ENCODE data around the gene ST7.

Gene ST7

DNA sequence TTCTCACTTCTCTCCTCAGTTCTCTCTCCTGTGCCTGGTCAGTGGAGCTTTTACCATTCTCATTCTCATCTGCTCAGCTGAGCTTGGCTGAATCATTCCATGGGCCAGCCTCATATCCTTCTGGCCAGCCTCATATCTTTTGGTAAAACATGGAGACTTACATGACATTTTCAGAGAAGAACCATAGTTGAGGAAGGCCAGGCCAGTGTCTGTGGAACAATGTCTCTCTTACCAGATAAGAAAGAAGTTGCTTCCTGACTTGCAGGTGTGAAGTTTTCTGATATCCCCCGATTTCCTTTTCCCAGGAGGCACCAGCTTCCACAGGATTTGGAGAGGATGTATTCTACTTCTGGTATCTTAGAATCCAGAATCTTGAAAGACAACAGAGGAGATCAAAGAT lies 24.7 kb downstream of the ST7 start:
- no peak for DNase-seq (ENCODE audit: low read depth)

DNA sequence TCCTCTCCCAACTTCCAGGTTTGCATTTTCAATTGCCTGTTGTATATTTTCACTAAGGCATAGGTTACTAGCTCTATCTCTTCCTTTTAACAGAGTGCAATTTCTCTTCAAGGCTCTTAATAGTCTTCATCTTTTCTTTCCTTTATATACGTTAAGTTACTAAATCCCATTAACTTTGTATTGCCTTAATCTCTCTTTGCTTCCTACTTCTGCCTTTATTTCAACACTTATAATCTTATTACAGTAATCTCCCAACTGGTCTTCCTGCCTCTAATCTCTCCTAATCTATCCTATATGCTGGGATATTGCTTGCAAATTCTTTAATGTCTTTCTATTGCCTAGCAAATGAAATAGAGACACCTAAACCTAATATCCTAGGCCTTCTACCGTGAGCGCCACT lies 26.1 kb downstream of the ST7 start:
- DNase-seq (ENCODE audit: low read depth) = no peak

DNA sequence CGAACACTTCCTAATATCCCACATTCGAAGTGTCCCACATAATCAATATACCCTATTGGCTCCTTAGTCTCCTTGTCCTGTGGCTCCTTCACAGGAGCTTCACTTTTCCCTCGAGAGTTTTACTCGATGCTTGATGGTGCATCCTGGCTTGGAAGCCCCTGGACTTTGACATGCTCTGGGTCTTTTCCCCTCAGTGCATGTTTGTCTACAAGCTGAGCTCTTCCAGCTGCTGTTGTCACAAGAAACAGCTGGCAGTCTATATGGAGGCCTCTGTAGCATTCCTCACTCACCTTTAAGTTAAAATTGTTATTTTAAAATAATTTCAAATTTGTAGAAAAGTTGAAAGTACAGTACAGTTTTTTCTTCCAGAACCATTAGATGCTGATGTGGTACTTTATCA lies 27.1 kb downstream of the ST7 start:
- no peak for DNase-seq (ENCODE audit: low read depth)

DNA sequence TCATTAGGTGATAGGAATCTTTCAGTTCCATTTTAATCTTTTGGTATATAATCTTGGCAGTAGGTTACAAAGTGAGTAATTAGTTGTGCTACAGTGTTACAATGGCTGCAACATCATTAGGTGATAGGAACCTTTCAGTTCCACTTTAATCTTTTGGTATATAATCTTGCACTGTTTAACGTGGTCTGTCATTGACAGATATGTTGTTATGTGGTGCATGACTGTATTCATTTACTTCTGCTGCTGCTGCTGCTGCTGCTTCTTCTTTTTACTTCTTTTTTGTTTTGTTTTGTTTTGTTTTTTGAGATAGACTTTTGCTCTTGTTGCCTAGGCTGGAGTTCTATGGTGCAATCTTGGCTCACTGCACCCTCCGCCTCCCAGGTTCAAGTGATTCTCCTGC lies 28.6 kb downstream of the ST7 start:
- no peak for DNase-seq (ENCODE audit: low read depth)

DNA sequence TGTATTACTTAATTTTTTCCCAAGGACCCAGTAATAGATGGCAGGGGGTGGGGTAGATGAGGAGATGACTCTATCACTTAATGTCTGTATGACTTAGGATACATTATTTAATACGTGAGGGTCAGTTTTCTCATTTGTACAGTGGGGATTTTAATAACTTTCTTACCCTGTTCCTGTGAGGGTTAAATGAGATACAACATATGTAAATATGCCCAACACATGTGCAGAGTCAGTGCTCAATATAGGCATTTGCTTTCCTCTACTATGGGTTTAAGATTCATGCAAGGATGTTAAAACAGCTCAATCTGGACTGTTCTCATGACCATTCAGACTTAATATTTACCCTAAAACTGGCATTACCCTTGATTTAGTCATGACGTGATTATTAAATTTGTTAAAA lies 31.2 kb downstream of the ST7 start:
- no peak for DNase-seq (ENCODE audit: low read depth)

DNA sequence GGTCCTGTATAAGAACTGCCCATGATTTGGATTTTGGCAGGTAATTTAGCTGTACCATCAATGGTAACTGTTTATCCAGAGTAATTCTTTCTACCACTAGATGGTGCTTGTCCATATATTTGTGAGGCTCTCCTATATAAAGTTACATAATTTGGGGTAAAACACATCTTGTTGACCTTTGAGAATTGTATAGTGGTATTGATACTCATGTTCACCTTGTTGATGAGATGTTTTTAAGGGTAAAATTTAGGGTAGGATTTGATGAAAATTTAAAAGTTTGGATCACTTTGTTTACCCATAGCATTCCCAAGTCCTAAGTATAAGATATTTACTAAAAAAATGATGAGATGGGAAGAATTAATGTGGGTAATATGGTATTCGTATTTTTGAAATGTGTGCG lies 31.6 kb downstream of the ST7 start:
- no peak for DNase-seq (ENCODE audit: low read depth)

DNA sequence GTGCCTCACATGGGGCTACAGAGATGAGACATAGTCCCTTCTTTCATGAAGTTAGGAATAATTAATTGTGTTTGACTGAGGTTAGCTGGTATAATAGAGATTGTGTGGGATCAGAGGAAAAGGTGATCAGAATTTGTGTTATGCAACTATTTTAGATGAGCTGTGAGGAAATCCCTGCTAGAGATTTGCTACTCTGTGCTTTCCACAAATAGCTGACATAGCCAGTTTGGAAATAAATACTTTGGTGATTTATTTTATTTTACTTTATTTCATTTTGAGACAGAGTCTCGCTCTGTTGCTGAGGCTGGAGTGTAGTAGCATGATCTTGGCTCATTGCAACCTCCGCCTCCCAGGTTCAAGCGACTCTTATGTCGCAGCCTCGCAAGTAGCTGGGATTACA lies 32.3 kb downstream of the ST7 start:
- no peak for DNase-seq (ENCODE audit: low read depth)

DNA sequence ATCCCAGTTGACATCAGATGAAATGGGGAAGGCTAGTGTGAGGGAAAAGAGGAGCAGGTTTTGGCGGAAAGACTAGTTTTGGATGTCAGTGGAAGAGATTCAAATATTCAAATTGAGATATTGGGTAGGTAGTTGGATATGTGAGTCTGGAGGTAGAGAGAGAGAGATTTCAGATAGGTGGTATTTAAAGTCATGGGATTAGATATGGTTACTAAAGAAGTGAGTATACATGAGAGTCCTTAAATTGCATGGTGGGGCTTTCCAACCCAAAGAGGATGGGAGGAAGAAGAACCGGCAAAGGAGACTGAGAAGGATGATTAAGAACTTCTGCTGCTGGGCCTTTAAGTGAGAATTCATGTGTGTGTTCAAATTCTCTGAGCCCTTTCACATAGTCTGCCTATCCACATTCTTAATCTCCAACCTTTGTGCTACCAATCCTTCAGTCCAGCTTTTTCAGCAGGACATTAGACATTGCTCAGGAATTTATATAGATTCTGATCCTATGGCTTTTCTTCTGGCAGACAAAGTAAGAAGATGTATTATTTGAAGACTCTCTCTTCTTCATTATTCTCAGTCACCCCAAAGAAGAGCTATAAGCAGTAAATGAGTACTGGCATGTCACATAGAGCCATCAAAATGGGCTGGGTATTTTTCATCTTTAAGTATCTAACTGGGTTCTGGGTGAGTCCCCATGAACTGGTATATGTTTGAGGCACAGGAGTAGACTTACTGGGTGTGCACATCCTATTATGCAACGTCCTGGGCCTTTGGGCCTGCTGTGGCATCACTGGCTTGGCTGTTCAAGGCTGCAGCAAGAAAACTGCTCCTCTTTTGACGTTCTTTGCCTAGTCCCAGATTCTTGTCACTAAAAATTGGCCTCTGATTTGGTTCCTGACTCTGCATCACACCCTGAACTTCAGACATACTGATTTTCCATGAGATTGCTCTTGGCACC lies 33.6 kb downstream of the ST7 start:
- DNase-seq (ENCODE audit: low read depth) = no peak

DNA sequence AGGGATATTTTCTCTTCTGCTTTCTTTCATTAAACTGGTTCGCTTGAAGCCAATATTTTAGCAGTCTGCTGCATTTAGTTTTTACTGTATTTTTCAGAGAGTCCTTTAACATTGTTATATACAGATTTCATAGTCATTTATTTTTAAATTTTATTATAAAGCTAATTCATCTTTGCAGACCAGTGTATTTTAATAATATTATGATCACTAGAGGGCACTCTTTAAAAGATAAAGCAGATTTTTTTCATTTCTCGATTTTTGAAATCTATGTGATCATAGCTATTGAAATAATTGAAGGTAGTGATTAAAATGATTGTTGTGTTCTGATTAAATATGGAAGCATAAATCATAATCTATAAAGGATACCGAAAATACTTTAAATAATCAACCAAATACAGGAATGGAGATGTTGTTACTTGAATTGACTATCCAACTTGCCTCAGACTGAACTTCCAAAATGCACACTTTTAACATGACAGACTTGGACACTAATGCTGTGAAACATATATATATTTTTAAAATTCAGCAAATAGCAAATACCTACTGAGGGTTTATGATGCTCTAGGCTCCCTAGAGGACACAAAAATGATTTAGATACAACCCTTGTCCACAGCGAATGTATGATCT lies 35.2 kb downstream of the ST7 start:
- no peak for DNase-seq (ENCODE audit: low read depth)

DNA sequence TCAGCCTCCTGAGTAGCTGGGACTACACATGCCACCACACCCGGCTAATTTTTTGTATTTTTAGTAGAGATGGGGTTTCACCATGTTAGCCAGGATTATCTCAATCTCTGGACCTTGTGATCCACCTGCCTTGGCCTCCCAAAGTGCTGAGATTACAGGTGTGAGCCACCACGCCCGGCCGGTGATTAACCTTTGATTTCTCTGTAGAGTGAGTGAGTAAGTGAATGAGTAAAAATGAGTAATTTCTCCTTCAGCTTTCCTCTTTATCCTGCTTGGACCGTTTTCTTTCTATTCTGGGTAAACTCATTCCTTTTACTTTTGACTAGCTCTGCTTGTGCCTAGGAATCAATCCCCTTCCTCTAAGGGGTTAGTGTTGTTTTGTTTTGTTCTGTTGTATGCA lies 36.8 kb downstream of the ST7 start:
- no peak for DNase-seq (ENCODE audit: low read depth)

DNA sequence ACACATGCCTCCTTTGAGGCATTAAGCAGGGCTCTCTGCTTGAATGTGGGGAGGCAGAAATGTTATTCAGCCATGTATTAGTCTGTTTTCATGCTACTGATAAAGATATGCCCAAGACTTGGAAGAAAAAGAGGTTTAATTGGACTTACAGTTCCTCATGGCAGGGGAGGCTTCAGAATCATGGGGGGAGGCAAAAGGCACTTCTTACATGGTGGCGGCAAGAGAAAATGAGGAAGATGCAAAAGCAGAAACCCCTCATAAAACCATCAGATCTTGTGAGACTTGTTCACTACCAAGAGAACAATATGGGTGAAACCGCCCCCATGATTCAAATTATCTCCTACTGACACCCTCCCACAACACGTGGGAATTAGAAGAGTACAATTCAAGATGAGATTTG lies 37.9 kb downstream of the ST7 start:
- DNase-seq (ENCODE audit: low read depth) = no peak

DNA sequence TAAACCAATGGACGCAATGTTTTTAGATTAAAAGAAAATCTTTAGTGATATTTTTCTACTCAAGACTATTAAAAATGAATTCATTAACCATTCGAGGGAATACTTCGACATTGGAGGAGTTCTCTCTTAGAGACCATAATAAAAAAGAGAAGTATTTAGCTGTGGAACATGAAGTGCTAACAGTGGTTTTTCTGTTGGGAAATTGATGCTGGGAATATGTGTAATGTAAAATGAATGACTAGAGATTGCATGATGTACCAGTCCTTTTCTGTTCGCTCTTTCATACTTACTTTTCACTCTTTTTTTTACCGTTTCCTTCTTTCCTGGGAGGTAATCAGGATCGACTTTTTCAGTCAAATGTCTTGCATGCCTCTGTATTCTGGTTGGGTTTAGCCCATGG lies 41.3 kb downstream of the ST7 start:
- DNase-seq (ENCODE audit: low read depth) = no peak

DNA sequence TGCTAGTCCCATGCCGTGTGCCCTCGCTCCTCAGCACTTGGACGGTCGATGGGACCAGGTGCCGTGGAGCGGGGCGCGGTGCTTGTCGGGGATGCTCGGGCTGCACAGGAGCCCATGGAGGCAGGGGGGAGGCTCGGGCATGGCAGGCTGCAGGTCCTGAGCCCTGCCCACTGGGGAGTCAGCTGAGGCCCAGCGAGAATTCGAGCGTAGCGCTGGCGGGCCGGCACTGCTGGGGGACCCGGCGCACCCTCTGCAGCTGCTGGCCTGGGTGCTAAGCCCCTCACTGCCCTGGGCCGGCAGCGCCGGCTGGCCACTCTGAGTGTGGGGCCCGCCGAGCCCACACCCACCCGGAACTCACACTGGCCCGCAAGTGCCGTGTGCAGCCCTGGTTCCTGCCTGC lies 44.7 kb downstream of the ST7 start:
- DNase-seq (ENCODE audit: low read depth) = no peak

DNA sequence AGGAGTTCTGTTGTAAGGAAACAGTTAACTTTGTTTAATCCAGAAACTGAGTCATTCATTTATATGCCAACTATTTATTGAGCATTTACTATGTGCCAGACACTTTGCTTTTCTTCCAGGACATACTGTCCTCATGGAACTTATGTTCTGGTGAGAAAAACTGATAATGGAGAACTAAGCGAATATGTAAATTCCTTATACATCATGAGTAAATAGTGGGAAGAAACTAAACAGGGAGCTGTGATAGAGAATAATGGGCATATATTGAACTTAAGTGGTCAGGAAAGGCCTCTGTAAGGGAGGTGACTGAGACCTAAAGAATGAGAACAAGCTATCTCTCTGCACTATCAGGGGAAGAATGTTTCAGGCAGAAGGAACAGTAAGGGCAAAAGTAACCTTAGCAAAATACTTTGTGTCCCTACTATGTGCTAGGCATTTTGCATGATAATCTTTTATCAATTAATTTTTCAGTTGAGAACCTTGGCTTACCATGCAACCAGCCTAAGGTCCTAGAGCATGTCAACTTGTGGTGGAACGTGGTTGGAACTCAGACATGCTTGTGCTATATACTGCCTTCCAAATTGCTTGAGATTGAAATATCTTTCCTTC lies 45.4 kb downstream of the ST7 start:
- no peak for DNase-seq (ENCODE audit: low read depth)

DNA sequence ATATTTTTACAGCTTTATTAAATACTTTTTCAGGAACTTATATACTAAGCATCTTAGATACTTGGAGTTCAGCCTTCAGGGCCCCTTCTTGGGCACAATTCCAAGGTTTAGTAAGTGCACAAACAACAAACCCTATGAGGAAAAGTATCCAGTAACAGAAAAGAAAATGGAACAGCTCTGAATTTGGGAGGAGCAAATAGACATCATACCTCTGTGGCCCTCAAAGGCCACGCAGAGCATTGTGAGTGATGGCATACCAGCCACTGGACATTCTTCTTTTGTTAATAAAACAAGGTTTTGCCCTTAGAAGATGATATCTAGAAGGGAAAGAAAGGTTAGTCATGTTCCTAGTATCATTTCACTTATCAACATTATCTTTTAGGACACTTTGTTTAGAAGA lies 46.0 kb downstream of the ST7 start:
- DNase-seq (ENCODE audit: low read depth) = no peak

DNA sequence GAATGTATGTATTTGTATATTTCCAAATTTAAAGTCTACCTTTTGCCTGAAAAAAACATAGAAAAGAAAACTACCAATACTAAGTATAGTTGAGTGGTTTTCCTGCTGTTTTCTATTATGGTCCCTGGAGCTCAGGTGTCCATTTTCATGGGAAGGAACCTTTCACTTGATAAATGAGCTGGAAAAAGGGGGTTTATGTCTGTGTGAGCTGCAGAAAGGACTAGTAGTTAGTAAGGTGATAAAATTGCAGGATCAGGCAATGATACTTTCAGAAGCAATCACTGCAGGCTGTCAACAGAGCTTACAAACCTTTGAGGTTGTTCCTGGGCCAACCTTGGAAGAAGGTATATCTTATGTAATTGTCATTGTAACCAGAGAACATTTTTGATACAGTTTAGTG lies 48.0 kb downstream of the ST7 start:
- no peak for DNase-seq (ENCODE audit: low read depth)

DNA sequence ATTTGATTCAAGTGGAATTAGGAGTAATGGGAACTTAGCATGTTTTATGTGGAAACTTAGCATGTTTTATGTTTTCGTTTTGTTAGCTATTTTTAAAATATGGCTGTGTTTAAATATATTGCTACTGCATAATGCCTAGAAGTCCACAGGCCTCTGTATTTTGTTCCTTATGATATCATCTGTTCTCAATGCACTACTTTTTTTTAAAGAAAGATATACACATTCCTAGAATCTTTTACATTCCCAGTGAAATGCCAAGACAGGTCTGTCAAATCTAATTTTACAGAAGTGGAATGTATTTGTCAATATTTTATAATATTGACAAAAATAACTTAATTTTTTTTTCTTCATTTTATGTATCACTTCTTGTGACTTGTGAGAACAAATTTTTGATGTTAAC lies 51.6 kb downstream of the ST7 start:
- no peak for DNase-seq (ENCODE audit: low read depth)

DNA sequence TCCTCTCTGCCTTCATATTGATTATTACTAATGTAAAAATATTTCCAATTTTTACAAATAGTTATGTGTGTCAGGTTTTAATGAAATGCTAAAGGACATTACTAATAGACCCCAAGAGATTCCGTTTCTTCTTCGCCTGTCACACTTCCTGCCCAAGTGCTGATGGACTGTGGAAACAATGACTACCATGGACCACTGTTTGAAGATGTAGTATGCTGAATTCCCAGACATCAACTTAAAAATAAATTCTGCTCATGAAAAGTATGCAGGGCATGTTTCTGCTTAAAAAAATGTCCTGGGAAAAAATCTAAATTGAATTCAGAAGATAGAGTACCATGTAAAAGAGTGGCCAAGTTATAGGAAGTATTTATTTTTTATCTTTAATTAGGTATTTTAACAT lies 52.1 kb downstream of the ST7 start:
- no peak for DNase-seq (ENCODE audit: low read depth)

DNA sequence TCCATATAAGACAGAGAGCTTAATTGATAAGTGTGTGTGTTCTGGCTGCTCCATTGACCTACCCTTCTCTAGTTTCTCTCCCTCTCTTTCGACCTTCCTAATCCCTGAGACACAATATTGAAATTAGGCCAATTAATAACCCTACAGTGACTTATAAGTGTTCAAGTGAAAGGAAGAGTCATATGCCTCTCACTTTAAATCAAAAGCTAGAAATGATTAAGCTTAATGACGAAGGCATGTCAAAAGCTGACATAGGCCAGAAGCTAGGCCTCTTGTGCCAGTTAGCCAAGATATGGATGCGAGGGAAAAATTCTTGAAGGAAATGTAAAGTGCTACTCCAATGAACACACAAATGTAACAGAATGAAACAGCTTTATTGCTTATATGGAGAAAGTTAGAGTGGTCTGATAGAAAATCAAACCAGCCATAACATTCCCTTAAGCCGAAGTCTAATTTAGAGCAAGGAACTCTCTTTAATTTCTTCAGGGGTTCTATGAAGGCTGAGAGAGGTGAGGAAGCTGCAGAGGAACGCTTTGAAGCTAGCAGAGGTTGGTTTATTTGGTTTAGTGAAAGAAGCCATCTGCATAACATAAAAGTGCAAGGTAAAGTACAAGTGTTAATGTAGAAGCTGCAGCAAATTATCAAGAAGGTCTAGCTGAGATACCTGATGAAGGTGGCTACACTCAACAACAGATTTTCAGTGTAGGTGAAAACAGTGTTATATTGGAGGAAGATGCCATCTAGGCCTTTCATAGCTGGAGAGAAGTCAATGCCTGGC lies 53.8 kb downstream of the ST7 start:
- no peak for DNase-seq (ENCODE audit: low read depth)

DNA sequence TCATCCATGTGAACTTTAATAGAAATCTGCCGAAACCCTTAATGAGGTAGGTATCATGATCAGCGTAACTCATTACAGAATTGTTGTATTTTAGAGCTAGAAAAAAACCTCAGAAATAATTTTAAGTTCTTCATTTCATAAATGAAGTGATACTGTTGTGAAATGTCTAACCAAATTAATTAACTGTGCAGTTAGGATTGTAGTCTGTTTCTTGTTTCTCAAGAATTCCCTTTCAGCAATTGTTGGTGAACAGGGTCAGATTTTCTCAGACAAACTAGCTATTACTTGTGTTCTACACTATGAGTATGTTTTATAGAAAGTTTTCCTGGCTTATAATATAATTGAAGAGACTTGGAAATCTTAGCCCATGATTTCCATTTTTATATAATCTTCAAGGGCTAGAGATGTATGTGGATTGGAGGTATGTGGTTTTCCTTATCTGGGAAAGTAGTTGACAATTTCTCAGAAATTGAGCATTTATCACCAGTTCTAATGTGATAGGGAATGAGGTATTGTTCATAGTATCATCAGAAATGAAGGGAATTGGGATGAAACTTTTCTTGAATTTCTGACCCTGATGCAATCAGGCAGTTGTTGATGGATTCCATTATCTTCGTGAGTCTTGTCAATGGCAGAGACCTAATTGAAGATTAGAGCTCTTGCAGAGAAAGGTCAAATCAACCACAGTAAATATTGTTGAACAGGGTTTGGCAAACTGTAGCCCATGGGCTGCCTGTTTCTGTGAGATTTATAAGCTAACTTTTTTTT lies 55.0 kb downstream of the ST7 start:
- DNase-seq (ENCODE audit: low read depth) = no peak

DNA sequence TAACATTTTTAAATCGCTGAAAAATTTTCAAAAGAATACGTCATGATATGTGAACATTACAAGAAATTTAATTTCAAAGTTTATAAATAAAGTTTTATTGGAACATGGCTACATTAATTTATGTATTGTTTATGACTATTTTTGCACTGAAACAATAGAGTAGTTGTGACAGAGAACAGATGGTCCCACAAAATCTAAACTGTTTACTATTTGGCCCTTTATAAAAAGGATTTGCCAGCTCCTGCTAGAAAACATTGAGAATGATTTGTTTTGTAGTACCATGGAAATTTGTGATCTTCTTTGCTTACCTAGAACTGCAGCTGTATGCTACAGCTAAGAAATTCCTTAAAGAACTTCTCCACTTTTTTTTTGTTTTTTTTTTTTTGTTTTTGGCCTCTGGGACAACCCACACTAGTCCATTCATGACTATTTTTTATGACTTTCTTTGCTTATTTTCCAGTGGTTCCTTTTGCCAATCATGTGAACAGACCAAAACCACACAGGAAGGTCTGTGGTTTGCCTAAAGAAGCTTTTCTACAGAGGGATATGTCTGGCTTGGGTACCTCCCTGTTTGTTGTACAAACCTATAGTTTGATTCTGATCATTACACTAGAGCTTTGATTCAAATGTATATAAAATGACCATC lies 55.7 kb downstream of the ST7 start:
- no peak for DNase-seq (ENCODE audit: low read depth)
